NCI-H2029 (cell line): ENCODE data around the gene TANC2.
"Not testable (repeated sequence)": the region's sequence is repeated elsewhere in the genome, so short reads cannot be mapped to it uniquely, and the experiment has no call there.

Experiments
- DNase-seq: peaks from one replicate; lab custom pipeline; 2025; lab: John Stamatoyannopoulos, UW

Gene TANC2

GRCh38 chr17:62964506-62964905, 1.5 kb upstream of the TANC2 start:
- DNase-seq = no peak

- DNase-seq = no peak
Measured at GRCh38 chr17:62965174-62965685, 805 bp upstream of the TANC2 start.

GRCh38 chr17:62966426-62967204, 580 bp downstream of the TANC2 start:
- DNase-seq = no peak

- DNase-seq = no peak
Measured at GRCh38 chr17:62967205-62967529, 1.1 kb downstream of the TANC2 start.

- peak; percentile 71 for DNase-seq
Measured at GRCh38 chr17:62968445-62968923, 2.4 kb downstream of the TANC2 start.

- DNase-seq = no peak
Measured at GRCh38 chr17:62970610-62971009, 4.6 kb downstream of the TANC2 start.

- no peak for DNase-seq
Measured at GRCh38 chr17:62971853-62972252, 5.8 kb downstream of the TANC2 start.

GRCh38 chr17:62974788-62975187, 8.8 kb downstream of the TANC2 start:
- no peak for DNase-seq

- no peak for DNase-seq
Measured at GRCh38 chr17:62975206-62975605, 9.2 kb downstream of the TANC2 start.

- DNase-seq = not testable (repeated sequence)
Measured at GRCh38 chr17:62976643-62977231, 10.7 kb downstream of the TANC2 start.

GRCh38 chr17:62980842-62981241, 14.8 kb downstream of the TANC2 start:
- no peak for DNase-seq

- DNase-seq = no peak
Measured at GRCh38 chr17:62981933-62982332, 15.9 kb downstream of the TANC2 start.

- DNase-seq = no peak
Measured at GRCh38 chr17:62984801-62985200, 18.8 kb downstream of the TANC2 start.

- DNase-seq = no peak
Measured at GRCh38 chr17:62986549-62986948, 20.5 kb downstream of the TANC2 start.

GRCh38 chr17:62987136-62987535, 21.1 kb downstream of the TANC2 start:
- DNase-seq = no peak

GRCh38 chr17:62989501-62989900, 23.5 kb downstream of the TANC2 start:
- no peak for DNase-seq

GRCh38 chr17:62994931-62995330, 28.9 kb downstream of the TANC2 start:
- no peak for DNase-seq

- DNase-seq = peak; percentile 9
Measured at GRCh38 chr17:62995377-62995885, 29.4 kb downstream of the TANC2 start.

- DNase-seq = no peak
Measured at GRCh38 chr17:62996221-62996620, 30.2 kb downstream of the TANC2 start.

- no peak for DNase-seq
Measured at GRCh38 chr17:62998166-62998565, 32.1 kb downstream of the TANC2 start.

- DNase-seq = no peak
Measured at GRCh38 chr17:62998665-62999393, 32.8 kb downstream of the TANC2 start.

- no peak for DNase-seq
Measured at GRCh38 chr17:62999736-63000135, 33.7 kb downstream of the TANC2 start.
